ENCODE results near the gene ANAPC13. TPM values are rescaled to one million over a fixed set of nuclear protein-coding genes. Genes with fewer than 3 reads are reported as not detected.

ANAPC13 gene
- total RNA-seq, 2 donors from 2014 or later: 52.2 to 66.2 TPM

DNA sequence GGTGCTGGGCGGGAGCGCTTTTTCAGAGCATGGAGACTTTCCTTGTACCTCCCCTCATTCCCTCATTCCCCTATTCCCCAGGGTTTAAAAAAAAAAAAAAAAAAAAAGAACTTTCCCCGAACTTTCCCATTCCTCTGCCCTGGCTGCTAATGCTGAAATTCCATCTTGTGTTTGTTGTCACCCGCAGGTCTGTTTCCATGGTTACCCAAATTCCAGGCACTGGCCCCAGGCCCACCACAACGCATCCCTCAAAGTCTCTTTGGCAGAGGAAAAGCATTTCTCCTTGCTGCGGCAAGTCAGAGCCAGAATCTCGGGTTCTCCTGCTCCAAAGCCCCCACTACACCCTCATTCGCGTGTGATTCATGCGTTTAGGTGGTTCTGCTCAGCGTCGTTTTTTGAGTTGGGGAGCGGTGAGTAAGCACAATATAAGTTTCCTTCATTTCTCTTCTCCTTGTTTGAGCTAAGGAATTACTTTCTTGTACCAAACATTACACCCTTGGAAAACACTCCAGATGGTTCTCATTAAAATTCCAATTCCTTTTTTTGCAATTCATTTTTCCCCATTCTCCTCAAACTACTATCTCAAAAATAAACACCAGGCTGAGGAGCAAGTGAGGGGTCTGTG, 21.6 kb downstream of the ANAPC13 start:
- peak overlapping the region; percentile 79 to 82 for H3K27ac ChIP-seq
- H3K36me3 ChIP-seq: no peaks in the 10 kb centered on the region
- H3K4me1 ChIP-seq (ENCODE audit: control insufficient read depth in 1 of 2, low read depth in 2 of 2): peaks cover 43 to 60% of the 10 kb centered on the region in 2 donors
- H3K27me3 ChIP-seq (replicated peaks; ENCODE audit: insufficient read depth): no peaks in the 10 kb centered on the region
- H3K4me3 ChIP-seq: peak overlapping the region; percentile 17
- DNase-seq (ENCODE audit: low spot score) (peak; percentile 31), ATAC-seq (ENCODE audit: insufficient number of reproducible peaks, low FRiP score, low read depth) (peak; percentile 79)
- H3K9me3 ChIP-seq: no peaks in the 10 kb centered on the region
- TF ChIP-seq, protein P1, sequence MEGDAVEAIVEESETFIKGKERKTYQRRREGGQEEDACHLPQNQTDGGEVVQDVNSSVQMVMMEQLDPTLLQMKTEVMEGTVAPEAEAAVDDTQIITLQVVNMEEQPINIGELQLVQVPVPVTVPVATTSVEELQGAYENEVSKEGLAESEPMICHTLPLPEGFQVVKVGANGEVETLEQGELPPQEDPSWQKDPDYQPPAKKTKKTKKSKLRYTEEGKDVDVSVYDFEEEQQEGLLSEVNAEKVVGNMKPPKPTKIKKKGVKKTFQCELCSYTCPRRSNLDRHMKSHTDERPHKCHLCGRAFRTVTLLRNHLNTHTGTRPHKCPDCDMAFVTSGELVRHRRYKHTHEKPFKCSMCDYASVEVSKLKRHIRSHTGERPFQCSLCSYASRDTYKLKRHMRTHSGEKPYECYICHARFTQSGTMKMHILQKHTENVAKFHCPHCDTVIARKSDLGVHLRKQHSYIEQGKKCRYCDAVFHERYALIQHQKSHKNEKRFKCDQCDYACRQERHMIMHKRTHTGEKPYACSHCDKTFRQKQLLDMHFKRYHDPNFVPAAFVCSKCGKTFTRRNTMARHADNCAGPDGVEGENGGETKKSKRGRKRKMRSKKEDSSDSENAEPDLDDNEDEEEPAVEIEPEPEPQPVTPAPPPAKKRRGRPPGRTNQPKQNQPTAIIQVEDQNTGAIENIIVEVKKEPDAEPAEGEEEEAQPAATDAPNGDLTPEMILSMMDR (IDR thresholded peaks at IDR 0.05): no peak

DNA sequence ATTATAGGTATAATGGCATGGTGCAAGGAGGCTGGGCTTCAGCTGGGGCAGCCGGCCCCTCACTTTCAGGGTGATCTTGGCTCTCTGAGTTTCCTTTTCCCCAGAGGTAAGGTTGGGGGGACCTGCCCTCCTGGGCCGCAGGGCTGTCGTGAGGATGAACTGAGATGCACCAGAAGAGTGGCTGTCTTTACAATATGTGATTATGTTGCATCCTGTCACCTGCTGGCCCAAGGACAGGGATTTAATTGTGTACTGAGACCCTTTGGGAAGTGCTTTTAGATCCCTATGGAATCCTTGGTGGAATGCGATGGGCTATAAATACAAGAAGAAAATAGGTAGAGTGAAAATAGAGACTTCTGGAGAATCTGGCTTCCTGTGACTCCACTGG, 22.1 kb downstream of the ANAPC13 start:
- peak overlapping the region; percentile 74 to 82 for H3K27ac ChIP-seq
- H3K4me1 ChIP-seq (ENCODE audit: control insufficient read depth in 1 of 2, low read depth in 2 of 2): peaks cover 43 to 60% of the 10 kb centered on the region in 2 donors
- H3K36me3 ChIP-seq: no peaks in the 10 kb centered on the region
- H3K4me3 ChIP-seq: peak overlapping the region; percentile 17
- TF ChIP-seq, protein P1 (IDR thresholded peaks at IDR 0.05): no peak
- no peak for ATAC-seq (ENCODE audit: insufficient number of reproducible peaks, low FRiP score, low read depth)
- DNase-seq (ENCODE audit: low spot score): no peak
- H3K27me3 ChIP-seq (replicated peaks; ENCODE audit: insufficient read depth): no peaks in the 10 kb centered on the region
- H3K9me3 ChIP-seq: no peaks in the 10 kb centered on the region

DNA sequence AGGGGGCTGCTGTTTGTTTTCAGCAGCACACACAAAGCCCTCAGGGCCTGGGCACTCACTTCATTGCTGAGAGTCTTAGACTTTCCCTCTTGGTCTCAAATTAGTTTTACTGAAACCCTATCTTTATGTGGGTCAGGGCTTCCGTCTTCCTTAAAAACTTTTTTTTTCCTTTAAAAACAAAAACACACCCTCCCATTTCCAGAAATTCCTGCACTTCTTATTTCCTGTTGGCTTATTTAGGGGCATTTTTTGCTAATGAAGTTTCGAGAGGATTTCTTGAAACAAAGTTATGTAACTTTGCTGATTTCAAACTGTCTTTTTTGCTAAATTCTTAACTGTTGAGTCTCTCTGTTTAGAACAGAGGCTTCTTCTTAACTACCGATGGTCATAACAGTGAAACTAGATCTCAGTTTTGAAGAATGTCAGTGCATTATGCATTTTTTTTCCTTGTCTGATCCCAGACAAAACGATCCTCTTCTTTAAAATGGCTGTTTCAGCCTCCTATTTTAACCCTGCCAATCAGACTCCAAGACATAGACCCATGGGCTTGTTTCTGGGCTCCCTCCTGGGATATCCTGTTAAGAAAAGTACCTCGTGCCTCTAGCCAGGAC, 23.3 kb downstream of the ANAPC13 start:
- peak overlapping the region; percentile 74 to 82 for H3K27ac ChIP-seq
- peaks cover 43 to 60% of the 10 kb centered on the region in 2 donors for H3K4me1 ChIP-seq (ENCODE audit: control insufficient read depth in 1 of 2, low read depth in 2 of 2)
- H3K9me3 ChIP-seq: no peaks in the 10 kb centered on the region
- H3K36me3 ChIP-seq: no peaks in the 10 kb centered on the region
- ATAC-seq (ENCODE audit: insufficient number of reproducible peaks, low FRiP score, low read depth): no peak
- no peak for DNase-seq (ENCODE audit: low spot score)
- H3K4me3 ChIP-seq: peak overlapping the region; percentile 25
- TF ChIP-seq, protein P1 (IDR thresholded peaks at IDR 0.05): no peak
- no peaks in the 10 kb centered on the region for H3K27me3 ChIP-seq (replicated peaks; ENCODE audit: insufficient read depth)

DNA sequence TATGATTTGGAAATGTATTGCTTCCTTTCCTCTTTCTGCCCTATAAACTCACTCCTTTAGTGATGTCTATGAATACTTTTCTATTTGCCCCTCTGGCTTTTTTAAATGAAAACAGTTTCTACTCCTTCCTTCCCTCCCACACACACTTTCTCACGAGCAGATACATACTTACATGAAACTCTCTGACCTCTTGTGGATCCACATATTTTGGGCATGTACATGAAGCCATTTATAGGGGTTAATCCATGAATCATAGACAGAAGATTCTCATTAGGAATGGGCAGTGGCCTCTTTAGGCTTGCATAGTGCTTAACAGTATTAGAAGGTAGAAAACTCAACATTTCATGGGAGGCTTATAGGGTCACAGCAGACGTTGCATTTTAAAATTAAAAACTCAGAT, 24.8 kb downstream of the ANAPC13 start:
- TF ChIP-seq, protein P1 (IDR thresholded peaks at IDR 0.05): no peak
- H3K27me3 ChIP-seq (replicated peaks; ENCODE audit: insufficient read depth): no peaks in the 10 kb centered on the region
- H3K4me3 ChIP-seq: no peak overlapping the region
- no peak for DNase-seq (ENCODE audit: low spot score)
- H3K4me1 ChIP-seq (ENCODE audit: control insufficient read depth in 1 of 2, low read depth in 2 of 2): peaks cover 35 to 50% of the 10 kb centered on the region in 2 donors
- no peaks in the 10 kb centered on the region for H3K9me3 ChIP-seq
- ATAC-seq (ENCODE audit: insufficient number of reproducible peaks, low FRiP score, low read depth): no peak
- H3K27ac ChIP-seq: peak overlapping the region; percentile 30 to 82
- H3K36me3 ChIP-seq: no peaks in the 10 kb centered on the region

DNA sequence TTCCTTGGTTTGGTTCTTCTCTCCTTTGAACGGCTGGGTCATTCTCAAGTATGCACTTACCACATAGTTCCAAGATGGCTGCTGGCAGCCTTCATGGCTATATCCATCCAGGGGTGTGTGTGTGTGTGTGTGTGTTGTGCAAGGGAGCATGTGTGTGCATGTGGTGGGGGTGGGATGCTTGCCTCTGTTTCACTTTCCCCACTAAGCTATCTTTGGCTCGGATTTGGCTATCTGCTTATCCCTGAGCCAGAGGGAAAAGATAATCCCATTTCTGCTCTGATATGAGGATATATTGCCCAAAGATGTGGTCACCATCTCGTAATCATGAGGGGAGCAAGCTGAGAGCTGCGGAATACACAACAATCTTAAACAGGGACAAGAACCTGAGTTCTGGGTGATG, 26.2 kb downstream of the ANAPC13 start:
- Histone ChIP-seq H3K27ac (no peak overlapping the region), H3K4me1 (ENCODE audit: control insufficient read depth in 1 of 2, low read depth in 2 of 2) (peaks cover 25 to 36% of the 10 kb centered on the region in 2 donors), H3K27me3 (replicated peaks; ENCODE audit: insufficient read depth) (no peaks in the 10 kb centered on the region), H3K36me3 (no peaks in the 10 kb centered on the region), H3K4me3 (no peak overlapping the region), H3K9me3 (no peaks in the 10 kb centered on the region)
- no peak for DNase-seq (ENCODE audit: low spot score)
- TF ChIP-seq, protein P1 (IDR thresholded peaks at IDR 0.05): no peak
- no peak for ATAC-seq (ENCODE audit: insufficient number of reproducible peaks, low FRiP score, low read depth)
